AG04450 (cell line): ENCODE results near the gene SMARCAD1. TPM values are rescaled to one million over a fixed set of nuclear protein-coding genes. Genes with fewer than 3 reads are reported as not detected.
"Not testable (repeated sequence)": the region's sequence is repeated elsewhere in the genome, so short reads cannot be mapped to it uniquely, and the experiment has no call there.

Experiments used
- CTCF ChIA-PET: fragments of 300-600, 350-600 bp; formaldehyde crosslinking; extraction: SDS; loops from one replicate; lab custom pipeline; 2022; ENCODE audit warnings: antibody characterized with exemption, inconsistent platforms; lab: Charles Lee
- POLR2A ChIA-PET: fragments of 350-600 bp; formaldehyde crosslinking; extraction: SDS; loops from one replicate; lab custom pipeline; 2021; ENCODE audit warnings: antibody characterized with exemption, inconsistent platforms; lab: Yijun Ruan, JAX
- DNase-seq: peaks from one replicate; pipeline ENCODE4 v3.0.0-alpha.2; 2011; ENCODE audit warnings: low read depth, low spot score
- H3K27ac ChIP-seq: one replicate; pipeline ENCODE4 v1.5.1; 2012; ENCODE audit warnings: low read depth, low read length, control low read depth
- H3K27me3 ChIP-seq: one replicate; pipeline ENCODE4 v1.6.0; 2012; ENCODE audit warnings: low read length; ENCODE audit not compliant: control insufficient read depth, insufficient read depth
- H3K4me3 ChIP-seq: 2 replicates; pipeline ENCODE4 v1.5.1; 2011; ENCODE audit warnings: mild to moderate bottlenecking, low read depth, low read length, control low read depth
- H3K9me3 ChIP-seq: 2 replicates; pipeline ENCODE4 v1.5.1; 2012; ENCODE audit warnings: low read length; ENCODE audit not compliant: control insufficient read depth, insufficient read depth
- polyA plus RNA-seq: library from polyadenylated mRNA; depleted of rRNA; stranded (reverse); fragments of >200 nt; gene quantifications from 2 replicates; pipeline ENCODE4 v1.2.3, GENCODE V29; 2011
- TF ChIP-seq, protein P1 (sequence below): IDR thresholded peaks from 2 replicates; pipeline ENCODE4 v1.5.1; 2011; ENCODE audit warnings: low read depth, low read length, control low read depth, inconsistent platforms

SMARCAD1 gene
- polyA plus RNA-seq, 1 experiment, result 39.6 TPM

DNA sequence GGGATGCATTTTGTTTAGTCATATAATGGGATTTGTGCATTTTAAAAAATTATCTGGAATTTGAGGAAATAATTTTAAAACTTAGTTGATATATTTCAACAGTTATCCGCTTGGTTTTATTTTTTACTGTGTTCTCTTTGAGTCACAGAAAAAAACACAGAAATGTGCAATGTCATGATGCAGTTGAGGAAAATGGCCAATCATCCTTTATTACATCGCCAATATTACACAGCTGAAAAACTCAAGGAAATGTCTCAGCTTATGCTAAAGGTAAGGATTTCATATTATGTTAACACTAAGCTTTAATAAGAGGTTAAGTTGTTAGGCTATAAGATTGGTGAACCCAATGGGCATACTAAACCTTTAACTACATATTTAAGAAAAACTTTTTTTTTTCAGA is 71.1 kb downstream of the SMARCAD1 start:
- DNase-seq, result no peak
- no peak overlapping the region for H3K27ac ChIP-seq
- POLR2A ChIA-PET, result no interaction called here
- H3K4me3 ChIP-seq, result no peak overlapping the region
- no peaks in the 10 kb centered on the region for H3K9me3 ChIP-seq
- TF ChIP-seq, protein P1, sequence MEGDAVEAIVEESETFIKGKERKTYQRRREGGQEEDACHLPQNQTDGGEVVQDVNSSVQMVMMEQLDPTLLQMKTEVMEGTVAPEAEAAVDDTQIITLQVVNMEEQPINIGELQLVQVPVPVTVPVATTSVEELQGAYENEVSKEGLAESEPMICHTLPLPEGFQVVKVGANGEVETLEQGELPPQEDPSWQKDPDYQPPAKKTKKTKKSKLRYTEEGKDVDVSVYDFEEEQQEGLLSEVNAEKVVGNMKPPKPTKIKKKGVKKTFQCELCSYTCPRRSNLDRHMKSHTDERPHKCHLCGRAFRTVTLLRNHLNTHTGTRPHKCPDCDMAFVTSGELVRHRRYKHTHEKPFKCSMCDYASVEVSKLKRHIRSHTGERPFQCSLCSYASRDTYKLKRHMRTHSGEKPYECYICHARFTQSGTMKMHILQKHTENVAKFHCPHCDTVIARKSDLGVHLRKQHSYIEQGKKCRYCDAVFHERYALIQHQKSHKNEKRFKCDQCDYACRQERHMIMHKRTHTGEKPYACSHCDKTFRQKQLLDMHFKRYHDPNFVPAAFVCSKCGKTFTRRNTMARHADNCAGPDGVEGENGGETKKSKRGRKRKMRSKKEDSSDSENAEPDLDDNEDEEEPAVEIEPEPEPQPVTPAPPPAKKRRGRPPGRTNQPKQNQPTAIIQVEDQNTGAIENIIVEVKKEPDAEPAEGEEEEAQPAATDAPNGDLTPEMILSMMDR, result no peak
- CTCF ChIA-PET, result interaction anchor here (1.2 kb wide), 1 partner anchor 846 kb away, joined by 3 read pairs; no protein-coding TSS in a partner anchor
- no peaks in the 10 kb centered on the region for H3K27me3 ChIP-seq

DNA sequence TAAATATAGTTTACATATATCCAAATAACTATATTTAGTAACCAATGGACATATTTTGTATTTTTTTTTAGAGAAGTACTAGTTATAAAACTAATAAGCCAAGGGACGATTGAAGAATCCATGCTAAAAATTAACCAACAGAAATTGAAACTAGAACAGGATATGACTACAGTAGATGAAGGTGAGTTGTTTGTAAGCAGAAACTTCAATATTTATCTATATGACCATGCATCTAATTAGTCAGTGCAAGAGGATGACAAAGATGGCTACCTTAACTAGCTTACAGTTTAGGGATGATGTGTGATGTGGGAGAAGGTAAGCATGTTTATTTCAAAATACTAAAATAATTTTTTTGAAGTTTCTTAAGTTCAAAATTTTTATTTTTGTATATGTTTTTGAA is 77.2 kb downstream of the SMARCAD1 start:
- no peak for DNase-seq
- ChIA-PET POLR2A (interaction anchor here (0.8 kb wide), 1 partner anchor 241 kb away, joined by 5 read pairs; no protein-coding TSS in a partner anchor), CTCF (no interaction called here)
- no peaks in the 10 kb centered on the region for H3K27me3 ChIP-seq
- no peak overlapping the region for H3K4me3 ChIP-seq
- no peak overlapping the region for H3K27ac ChIP-seq
- TF ChIP-seq, protein P1, result no peak
- H3K9me3 ChIP-seq, result no peaks in the 10 kb centered on the region

GRCh38 chr4:94285666-94286065 is 78.0 kb downstream of the SMARCAD1 start:
- TF ChIP-seq, protein P1, result no peak
- Histone ChIP-seq H3K27ac (no peak overlapping the region), H3K9me3 (no peaks in the 10 kb centered on the region), H3K27me3 (no peaks in the 10 kb centered on the region), H3K4me3 (no peak overlapping the region)
- POLR2A ChIA-PET, result no interaction called here
- DNase-seq, result no peak
- CTCF ChIA-PET, result no interaction called here

- Histone ChIP-seq H3K27ac (no peak overlapping the region), H3K9me3 (no peaks in the 10 kb centered on the region), H3K4me3 (no peak overlapping the region), H3K27me3 (no peaks in the 10 kb centered on the region)
- ChIA-PET CTCF (no interaction called here), POLR2A (no interaction called here)
- DNase-seq, result no peak
- TF ChIP-seq, protein P1, result no peak; the same call in 1 of the 2 replicates
These were observed 82.6 kb downstream of the SMARCAD1 start for GRCh38 chr4:94290245-94290644.

- H3K27me3 ChIP-seq, H3K4me3 ChIP-seq, H3K27ac ChIP-seq, POLR2A ChIA-PET, CTCF ChIA-PET, H3K9me3 ChIP-seq, DNase-seq: not testable (repeated sequence)
These were observed 86.3 kb downstream of the SMARCAD1 start for GRCh38 chr4:94293981-94294380.

GRCh38 chr4:94295473-94295872 is 87.8 kb downstream of the SMARCAD1 start:
- CTCF ChIA-PET, H3K9me3 ChIP-seq, DNase-seq, H3K27me3 ChIP-seq, POLR2A ChIA-PET, H3K4me3 ChIP-seq, H3K27ac ChIP-seq: not testable (repeated sequence)
